Stimulated activated CD4-positive, alpha-beta T cell treated with anti-CD3 and anti-CD28 coated beads, Interleukin-15, amount 100 ng/mL, for 24 hours (primary cell): ENCODE data around the gene KRT76.

ENCODE experiments used
- DNase-seq: peaks from one replicate; pipeline ENCODE4 v3.0.0-alpha.2; 2020

The KRT76 gene

DNA sequence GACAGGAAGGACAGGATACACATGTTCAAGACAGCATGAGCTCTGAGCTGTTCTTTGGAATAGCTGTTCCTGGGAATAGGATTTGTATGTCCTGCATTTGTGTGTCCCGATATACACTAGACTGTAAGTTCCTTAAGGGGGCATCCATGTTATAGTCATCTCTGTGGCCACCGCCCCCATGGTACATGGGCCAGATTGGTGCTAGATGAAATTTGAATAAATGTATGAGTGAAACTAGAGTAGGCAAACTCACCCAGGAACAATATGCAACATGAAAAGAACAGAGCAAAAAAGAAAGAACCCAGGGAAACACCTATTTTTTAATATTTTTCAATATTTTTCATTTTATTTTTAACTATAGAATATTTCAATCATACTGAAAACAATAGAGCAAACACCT is 48.8 kb downstream of the KRT76 start:
- no peak for DNase-seq

GRCh38 chr12:52727037-52727436 is 50.1 kb downstream of the KRT76 start:
- no peak for DNase-seq

GRCh38 chr12:52726451-52726850 is 50.7 kb downstream of the KRT76 start:
- no peak for DNase-seq

DNA sequence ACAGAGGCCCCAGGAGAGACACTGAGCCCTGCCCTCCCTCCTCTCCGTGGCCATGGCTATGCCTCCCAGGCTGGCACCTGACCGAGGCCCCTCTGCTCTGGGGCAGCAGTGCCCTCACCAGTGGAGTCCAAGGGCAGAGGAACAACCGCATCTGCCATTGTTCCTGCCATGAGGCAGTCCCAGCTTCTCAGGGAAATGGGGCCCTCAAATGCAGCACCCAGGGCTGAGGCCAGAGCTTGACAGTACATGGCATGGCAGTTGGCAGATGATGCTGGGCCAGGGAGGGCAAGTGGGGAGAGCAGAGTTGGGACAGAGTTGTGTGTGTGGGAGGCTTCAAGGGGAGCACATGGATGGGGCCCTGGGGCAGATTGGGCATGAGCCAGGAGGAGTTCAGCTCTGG is 52.8 kb downstream of the KRT76 start:
- DNase-seq: no peak

- DNase-seq: no peak
Observed at GRCh38 chr12:52722680-52723079, 54.5 kb downstream of the KRT76 start.

DNA sequence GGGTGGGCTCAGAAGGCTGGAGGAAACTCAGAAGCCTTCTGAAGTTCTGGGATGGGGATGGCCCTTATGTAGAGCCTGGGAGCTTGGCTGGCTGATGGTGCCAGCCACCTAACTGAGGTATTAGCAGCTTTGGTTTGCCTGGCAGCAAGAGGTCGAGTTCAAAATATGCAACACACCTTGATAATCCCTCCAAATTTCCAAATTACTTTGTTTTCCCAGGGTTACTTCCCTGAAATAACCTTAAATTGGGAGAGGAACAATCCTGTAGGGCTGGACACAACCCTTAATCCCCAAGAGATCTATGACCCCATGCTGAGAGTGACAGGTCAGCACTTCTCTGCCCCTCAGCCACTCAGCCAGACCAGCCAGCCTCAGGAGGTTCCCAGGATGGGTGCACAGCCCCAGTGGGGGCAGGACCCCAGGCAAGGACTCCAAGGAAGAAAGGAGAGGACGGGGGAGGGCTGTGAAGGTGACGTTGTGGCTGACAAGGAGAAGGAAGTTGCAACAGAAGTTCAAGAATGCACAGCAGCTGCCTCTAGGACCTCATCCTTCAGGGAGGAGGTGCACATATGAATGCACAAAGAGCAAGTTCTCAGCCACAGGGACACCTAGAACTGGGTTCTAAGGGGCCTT is 55.2 kb downstream of the KRT76 start:
- no peak for DNase-seq

DNA sequence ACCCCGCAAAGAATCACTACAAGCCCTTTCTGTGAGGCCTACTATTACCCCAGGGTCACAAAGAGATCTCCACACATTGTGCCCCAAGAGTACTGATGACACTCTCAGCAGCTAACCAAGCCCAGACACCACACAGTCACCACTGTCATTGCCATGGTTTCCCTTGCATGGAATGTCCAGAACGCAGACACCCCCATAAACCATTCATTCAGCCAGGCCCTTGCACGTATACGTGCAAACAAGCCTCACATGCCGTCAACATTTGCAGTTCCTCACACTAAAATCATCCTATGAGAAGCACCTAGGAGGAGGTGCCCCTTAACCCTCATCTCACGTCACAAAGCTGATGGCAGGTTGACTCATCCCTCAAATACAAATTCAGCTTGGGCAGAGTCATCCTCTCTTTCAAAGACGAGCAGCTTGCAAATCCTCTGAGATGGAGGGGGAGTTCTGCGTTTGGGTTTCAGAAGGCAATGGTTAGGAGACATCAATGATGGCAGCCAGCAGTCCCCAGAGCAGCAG is 56.7 kb downstream of the KRT76 start:
- DNase-seq: no peak
